Limb (tissue), 2 donors: Measurements from ENCODE around the gene FAHD1.
"Not testable (repeated sequence)": the region's sequence is repeated elsewhere in the genome, so short reads cannot be mapped to it uniquely, and the experiment has no call there.

Experiments
- DNase-seq, 2 donors: peaks; one replicate each; pipeline ENCODE4 v3.0.0-alpha.2; 2016; ENCODE audit errors: extremely low spot score in 2 of 2

The FAHD1 gene

DNA sequence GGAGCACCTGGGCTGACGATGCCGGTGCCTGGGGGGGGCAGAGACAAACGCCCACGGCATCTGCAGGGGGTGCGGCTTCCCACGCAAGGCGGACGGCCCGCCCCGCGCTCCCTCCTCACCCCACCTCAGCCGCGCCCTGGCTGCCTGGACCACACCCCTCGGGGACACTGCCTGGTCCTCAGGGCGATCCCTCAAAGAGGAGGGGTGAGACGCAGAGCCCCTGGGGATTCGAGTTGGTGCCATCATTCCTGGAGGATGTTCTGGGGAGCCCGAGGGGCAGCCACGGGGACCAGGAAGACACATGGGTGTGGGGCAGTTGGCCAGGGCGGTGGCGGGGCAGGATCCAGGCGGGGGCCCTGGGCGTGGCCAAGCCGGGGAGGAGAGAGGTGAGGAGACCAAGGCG, 37.4 kb upstream of the FAHD1 start:
- DNase-seq: peak in 1 of 2 donors; percentile 28

DNA sequence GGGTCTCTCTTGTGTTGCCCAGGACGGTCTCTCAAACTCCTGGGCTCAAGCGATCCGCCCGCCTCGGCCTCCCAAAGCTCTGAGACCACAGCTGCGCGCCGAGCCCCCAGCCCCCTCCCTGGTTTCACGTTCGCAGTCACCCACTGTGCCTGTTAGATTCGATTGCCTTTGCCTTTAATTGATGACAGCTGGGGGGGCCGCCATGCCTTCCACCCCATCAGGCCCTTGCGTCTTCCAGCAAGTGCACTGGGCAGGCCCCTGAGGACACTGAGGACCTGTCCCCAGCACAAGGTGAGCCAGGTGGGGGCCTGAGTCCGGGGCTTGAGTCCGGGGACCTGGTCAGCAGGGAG, 36.8 kb upstream of the FAHD1 start:
- no peak for DNase-seq

GRCh38 chr16:1790611-1791255, 36.3 kb upstream of the FAHD1 start:
- DNase-seq: no peak

GRCh38 chr16:1791256-1791942, 35.6 kb upstream of the FAHD1 start:
- DNase-seq: no peak

- DNase-seq: no peak
Observed at GRCh38 chr16:1791943-1792812, 34.8 kb upstream of the FAHD1 start.

DNA sequence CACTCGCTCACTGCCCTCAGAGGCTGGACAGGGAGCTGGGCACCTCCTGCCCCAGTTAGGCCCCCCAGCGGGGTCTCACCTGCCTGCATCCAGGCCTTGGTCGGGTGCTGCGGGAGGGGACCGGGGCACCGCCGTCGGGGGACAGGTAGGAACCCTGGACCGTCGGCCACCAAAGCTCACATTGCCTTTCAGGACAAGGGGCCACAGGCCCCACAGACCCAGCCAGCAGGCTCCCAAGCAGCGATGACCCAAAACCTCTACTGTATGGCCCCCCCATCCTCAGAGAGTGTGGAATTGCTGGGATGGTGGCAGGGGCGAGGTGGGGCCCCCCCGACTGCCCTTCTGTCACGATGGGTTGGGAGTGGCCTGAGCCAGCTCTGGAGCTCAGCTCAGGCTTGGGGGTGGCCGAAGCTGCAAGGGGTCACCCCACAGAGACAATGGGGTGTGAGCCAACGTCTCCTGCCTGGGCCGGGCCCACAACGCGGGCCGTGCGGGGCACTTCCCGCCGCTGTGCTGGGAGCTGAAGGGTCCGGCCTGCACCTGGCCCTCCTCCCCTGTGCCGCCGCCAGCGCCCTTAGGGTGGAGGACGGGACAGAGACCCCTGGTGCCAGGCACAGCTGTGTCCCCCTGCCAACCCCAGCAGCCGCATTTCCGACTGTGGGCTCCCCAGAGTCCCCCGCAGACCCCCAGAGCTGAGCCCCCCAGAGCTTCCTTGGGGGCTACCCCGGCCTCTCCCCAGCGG, 34.0 kb upstream of the FAHD1 start:
- DNase-seq: no peak

- DNase-seq: no peak
Observed at GRCh38 chr16:1793578-1794220, 33.3 kb upstream of the FAHD1 start, which contains the start of gene IGFALS. Gene IGFALS, minus strand, starts transcription at chr16:1793705. Its CDS starts 53 bp downstream, at chr16:1793652.

GRCh38 chr16:1794221-1794871, 32.7 kb upstream of the FAHD1 start:
- peak in 1 of 2 donors; percentile 28 for DNase-seq

GRCh38 chr16:1794908-1795666, 31.9 kb upstream of the FAHD1 start:
- DNase-seq: no peak

DNA sequence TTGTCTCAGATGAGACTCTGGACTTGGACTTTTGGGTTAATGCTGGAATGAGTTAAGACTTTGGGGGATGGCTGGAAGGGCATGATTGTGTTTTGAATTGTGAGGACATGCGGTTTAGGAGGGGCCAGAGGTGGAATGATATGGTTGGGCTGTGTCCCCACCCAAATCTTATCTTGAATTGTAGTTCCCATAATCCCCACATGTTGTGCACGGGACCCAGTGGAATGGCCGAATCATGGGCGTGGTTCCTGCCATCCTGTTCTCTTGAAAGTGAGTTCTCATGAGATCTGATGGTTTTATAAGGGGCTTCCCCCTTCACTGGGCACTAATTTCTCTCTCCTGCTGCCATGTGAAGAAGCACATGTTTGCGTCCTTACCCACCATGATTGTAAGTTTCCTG, 27.7 kb upstream of the FAHD1 start:
- not testable (repeated sequence) for DNase-seq

DNA sequence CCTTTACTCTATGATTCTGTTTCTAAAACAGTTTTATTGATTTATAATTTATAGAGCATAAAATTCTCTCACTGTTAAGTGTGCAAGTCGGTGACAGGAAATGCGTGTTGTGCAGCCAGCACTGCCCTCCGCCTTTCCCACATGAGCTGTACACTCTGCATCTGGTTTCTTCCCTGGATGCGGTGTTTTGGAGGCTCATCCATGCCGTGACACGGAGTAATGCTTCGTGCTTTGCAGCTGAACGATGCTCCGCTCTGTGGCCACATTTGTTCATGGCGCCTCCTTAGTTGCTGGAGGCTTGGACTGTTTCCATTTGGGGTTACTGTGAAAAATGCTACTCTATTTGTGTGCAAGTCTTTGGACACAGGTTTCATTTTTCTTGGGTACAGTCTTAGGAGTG, 26.3 kb upstream of the FAHD1 start:
- no peak for DNase-seq

DNA sequence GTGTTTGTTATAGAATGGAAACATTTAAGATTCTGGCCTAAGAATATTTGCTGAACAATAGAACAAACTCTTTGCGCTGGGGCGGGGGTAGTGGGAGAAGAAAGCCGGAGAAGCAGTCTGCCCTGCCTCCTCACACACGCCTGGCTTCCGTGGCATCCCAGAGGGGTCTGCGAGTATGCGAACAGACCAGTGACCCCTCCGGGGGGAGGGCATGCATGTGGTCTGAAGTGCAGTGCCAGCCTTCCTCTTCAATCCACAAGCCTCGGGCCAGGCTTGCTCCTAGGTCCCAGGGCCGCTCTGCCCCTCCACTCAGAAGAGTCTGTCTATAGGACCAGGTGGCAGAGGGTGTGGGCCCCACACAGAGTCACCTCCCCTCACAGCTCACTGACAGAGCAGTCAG, 19.4 kb upstream of the FAHD1 start:
- no peak for DNase-seq

DNA sequence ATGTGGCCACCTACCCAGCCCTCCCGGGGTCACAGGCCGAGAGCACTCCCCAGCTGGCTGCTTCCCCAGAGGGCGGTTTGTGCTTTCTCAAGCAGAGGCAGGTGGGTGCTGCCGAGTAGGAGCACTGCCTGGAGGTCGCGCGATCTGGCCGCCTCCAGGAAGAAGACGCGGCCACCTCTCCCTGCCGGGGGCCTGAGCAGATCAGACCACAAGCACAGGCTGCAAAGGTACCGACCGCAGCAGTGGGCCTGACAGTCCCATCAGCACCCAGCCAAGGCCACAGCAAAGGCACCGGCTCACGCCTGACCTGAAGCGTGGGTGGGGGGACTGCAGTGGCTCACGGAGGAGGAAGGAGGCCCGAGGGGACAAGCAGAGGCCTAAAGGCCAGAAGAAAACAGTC, 18.3 kb upstream of the FAHD1 start:
- DNase-seq: no peak

- DNase-seq: peak in 1 of 2 donors; percentile 17
Observed at GRCh38 chr16:1809281-1809801, 17.7 kb upstream of the FAHD1 start.

GRCh38 chr16:1810106-1810505, 16.9 kb upstream of the FAHD1 start:
- no peak for DNase-seq

GRCh38 chr16:1810536-1810935, 16.5 kb upstream of the FAHD1 start:
- DNase-seq: no peak

DNA sequence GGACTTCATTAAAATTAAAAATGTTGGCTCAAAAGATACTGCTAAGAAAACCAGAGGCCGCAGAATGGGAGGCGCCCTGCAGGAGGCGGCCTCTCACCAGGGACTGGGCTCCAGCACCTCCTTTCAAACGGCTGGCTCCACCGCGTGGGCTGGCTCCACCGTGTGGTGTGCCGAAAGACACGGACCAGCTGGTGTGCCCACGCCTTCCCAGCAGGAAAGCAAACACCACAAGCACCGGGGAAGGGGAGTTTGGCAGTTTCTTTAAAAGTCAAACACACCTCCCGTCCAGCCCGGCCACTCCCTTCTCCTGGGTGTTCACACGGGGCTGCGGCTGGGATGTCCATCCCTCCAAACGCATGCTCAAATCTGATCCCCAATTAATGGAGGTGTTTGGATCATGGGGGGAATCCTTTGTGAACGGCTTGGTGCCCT, 14.3 kb upstream of the FAHD1 start:
- peak in 1 of 2 donors; percentile 37 for DNase-seq

GRCh38 chr16:1815461-1815860, 11.5 kb upstream of the FAHD1 start:
- no peak for DNase-seq
